ENCODE measurements around the gene SIM1. TPM values are rescaled to one million over a fixed set of nuclear protein-coding genes. Genes with fewer than 3 reads are reported as not detected.

SIM1 gene
- total RNA-seq, 2 donors from 2014 or later = not detected

DNA sequence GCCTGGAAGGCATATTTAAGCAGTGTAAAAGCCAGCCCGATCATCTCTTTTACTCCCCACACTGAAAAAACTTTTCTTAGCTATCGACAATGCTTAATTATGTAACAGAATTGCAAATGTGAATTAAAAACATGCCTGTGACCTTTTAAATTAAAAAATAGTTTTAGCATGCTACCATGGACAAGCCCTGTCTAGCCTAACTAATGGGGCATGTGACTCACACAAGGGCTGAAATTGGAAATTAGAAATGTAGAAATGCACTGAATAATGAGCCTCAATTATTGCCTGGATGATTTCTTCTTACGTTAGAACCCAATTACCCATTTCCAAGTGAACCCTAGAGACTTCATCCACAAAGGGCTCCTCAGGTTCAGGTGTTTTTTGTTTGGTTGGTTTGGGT is 82.7 kb downstream of the SIM1 start:
- H3K27ac ChIP-seq = no peak overlapping the region
- no peak for TF ChIP-seq CTCF (IDR thresholded peaks at IDR 0.05)
- no peaks in the 10 kb centered on the region for H3K9me3 ChIP-seq
- no peak for DNase-seq (ENCODE audit: low spot score)
- H3K36me3 ChIP-seq = no peaks in the 10 kb centered on the region
- no peak overlapping the region for H3K4me3 ChIP-seq
- H3K27me3 ChIP-seq = no peaks in the 10 kb centered on the region
- no peaks in the 10 kb centered on the region for H3K4me1 ChIP-seq

- Histone ChIP-seq H3K4me3 (no peak overlapping the region), H3K36me3 (no peaks in the 10 kb centered on the region), H3K27me3 (no peaks in the 10 kb centered on the region), H3K9me3 (no peaks in the 10 kb centered on the region), H3K4me1 (no peaks in the 10 kb centered on the region), H3K27ac (no peak overlapping the region)
- DNase-seq (ENCODE audit: low spot score) = no peak
- no peak for TF ChIP-seq CTCF (IDR thresholded peaks at IDR 0.05)
Observed at GRCh38 chr6:100381111-100381510, 83.6 kb downstream of the SIM1 start.

DNA sequence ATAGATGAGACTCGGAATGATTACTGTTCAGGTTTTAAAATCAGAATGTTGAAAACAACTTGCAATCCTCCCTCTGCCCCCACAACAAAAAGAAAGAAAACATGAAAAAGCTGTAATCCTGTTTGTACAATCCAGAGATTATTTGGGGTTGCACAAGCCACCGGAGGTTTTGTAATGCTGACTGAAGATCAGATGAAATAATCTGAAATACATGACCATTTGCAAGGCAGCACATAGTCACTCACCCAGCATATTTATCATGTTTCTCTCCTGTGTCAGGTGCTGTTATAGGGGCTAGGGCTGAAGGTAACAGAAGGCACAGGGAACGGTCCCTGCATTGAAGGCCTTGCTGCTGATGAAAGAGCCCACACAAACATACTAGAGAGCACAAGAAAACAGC is 85.3 kb downstream of the SIM1 start:
- H3K9me3 ChIP-seq = no peaks in the 10 kb centered on the region
- H3K4me3 ChIP-seq = no peak overlapping the region
- H3K4me1 ChIP-seq = no peaks in the 10 kb centered on the region
- DNase-seq (ENCODE audit: low spot score) = no peak
- no peak overlapping the region for H3K27ac ChIP-seq
- no peaks in the 10 kb centered on the region for H3K36me3 ChIP-seq
- TF ChIP-seq CTCF (IDR thresholded peaks at IDR 0.05) = no peak
- no peaks in the 10 kb centered on the region for H3K27me3 ChIP-seq

DNA sequence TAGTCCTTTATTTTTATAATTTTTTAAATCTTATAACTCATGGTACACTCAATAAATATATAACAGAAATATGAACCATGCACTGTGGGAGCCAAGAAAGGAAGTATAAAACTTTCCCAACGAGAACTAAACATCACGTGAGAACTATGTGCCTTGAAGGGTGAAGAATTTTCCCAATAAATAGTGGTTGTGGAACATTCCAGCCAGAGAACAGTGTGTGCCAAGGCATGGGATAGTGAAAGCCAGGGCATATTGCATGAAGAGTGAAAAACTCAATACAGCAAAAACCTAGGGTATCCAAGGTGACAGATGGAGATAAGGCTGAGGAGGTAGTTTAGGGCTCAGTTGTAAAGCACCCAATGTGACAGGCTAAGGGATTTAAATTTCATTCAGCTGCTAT is 86.1 kb downstream of the SIM1 start:
- no peaks in the 10 kb centered on the region for H3K4me1 ChIP-seq
- H3K27me3 ChIP-seq = no peaks in the 10 kb centered on the region
- no peaks in the 10 kb centered on the region for H3K9me3 ChIP-seq
- DNase-seq (ENCODE audit: low spot score) = no peak
- no peak for TF ChIP-seq CTCF (IDR thresholded peaks at IDR 0.05)
- no peaks in the 10 kb centered on the region for H3K36me3 ChIP-seq
- no peak overlapping the region for H3K27ac ChIP-seq
- no peak overlapping the region for H3K4me3 ChIP-seq

GRCh38 chr6:100376103-100376502 is 88.6 kb downstream of the SIM1 start:
- Histone ChIP-seq H3K27me3 (no peaks in the 10 kb centered on the region), H3K4me1 (no peaks in the 10 kb centered on the region), H3K4me3 (no peak overlapping the region), H3K27ac (no peak overlapping the region), H3K9me3 (no peaks in the 10 kb centered on the region), H3K36me3 (no peaks in the 10 kb centered on the region)
- DNase-seq (ENCODE audit: low spot score) = no peak
- TF ChIP-seq CTCF (IDR thresholded peaks at IDR 0.05) = no peak

GRCh38 chr6:100372326-100373091 is 92.2 kb downstream of the SIM1 start:
- Histone ChIP-seq H3K36me3 (no peaks in the 10 kb centered on the region), H3K9me3 (no peaks in the 10 kb centered on the region), H3K4me3 (no peak overlapping the region), H3K27me3 (no peaks in the 10 kb centered on the region), H3K27ac (no peak overlapping the region), H3K4me1 (no peaks in the 10 kb centered on the region)
- DNase-seq (ENCODE audit: low spot score) = no peak
- no peak for TF ChIP-seq CTCF (IDR thresholded peaks at IDR 0.05)
